GM18517 (cell line): ENCODE results near the gene CDH4.

Source experiments
- ATAC-seq: cut with Tn5 transposase; IDR thresholded peaks from one replicate; pipeline ENCODE4 v1.9.1; 2021; ENCODE audit warnings: mild to moderate bottlenecking, moderate library complexity; ENCODE audit not compliant: unreplicated experiment

Gene CDH4

GRCh38 chr20:61638802-61639585 lies 386.9 kb downstream of the CDH4 start:
- ATAC-seq: no peak

DNA sequence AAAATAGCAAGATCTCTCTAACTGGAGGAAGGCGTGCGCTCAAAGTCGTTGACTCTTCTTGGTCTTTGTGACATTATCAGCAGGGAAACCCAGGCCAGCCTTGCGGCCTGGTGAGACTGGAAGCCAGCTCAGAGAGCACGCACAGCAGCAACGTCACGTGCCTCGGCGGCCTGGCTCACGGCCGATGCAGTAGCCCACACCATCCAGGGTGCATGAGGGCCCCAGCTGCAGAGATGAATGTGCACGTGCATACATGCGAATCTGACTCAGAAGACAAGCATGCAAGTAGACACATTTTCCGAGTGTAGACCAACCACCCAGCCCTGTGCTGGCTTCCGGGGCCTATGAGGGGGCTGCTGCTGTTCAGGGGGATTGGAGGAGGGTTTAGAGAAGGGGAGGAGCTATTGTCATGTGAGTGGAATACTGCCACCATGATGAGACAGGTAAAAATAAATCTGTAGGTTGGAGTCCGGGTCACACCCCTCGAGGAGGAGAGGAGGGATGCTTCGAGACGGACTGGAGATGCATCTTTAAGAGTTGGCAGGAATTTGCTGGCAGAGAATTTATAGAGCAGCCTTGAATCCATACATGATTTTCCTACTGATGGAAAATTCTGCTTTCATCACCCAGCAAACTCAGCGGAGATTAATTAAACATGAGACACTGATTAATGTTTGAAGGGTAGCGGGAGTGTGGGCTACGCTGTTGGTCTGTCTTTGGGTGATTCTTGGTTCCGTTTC lies 388.2 kb downstream of the CDH4 start:
- ATAC-seq: no peak

- no peak for ATAC-seq
These were observed 388.8 kb downstream of the CDH4 start for GRCh38 chr20:61640871-61641245.

DNA sequence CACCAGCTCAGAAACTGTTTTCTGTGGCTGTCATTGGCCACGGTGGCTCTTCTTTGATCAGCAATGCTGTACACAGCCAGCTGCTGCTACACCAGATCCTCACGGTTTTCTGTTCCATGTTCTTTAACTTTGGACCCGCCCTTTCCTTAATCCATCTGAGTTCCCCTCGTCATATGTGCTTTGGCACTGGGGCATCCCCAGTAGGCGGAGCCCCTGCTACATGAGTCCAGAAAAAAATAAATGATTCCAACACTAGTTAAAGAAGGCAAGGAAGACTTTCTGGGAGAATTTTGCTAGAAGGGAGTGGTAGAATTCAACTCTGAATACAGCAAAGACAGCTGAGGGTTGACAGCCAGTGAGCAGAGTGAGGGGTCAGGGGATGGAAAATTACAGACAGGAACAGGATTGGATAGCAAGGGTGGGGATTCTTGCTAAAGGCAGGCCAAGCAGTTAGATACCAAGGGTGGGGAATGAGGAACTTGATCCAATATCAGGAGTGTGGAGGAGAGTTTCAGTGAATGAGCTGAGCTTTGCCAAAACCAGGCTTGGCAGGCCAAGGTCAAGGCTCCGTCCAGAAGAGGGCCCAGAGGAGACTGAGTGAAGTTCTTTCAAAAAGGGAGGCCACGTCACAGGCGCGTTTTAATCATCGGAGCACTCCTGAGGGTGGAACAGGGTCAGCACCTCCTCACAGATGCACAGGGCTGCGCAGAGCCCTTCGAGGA lies 391.8 kb downstream of the CDH4 start:
- ATAC-seq: no peak

DNA sequence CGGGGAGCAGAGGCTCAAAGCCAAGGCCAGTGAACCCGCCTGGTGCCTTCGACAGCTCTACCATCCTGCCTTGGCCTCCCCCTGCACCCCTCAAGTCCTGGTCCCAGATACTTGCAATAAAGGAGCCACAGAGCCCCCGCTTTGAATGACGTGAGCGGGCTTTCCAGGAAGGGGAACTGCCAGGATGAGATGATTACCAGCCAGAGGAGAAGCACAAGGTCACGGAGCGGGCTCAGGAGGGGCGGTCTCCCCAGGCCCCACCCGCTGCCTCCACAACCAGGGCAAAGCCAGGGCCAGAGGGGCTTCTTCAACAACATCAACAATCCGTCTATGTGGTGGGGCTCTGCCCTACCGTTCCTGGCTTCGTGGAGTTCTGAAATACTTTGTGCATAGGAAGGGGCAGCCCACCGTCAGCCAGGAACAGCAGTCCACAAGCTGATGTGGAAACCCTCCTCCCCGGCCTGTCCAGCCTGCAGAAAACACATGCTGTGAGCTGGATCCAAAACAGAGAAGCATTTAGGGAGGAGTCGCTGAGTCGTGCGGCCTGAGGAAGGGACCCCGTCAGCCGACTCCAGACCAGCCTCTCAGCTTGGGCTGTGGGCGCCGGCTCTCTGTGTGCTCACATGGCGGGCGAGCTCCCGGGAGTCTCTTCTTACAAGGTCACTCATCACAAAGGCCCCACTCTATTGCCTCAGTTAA lies 392.5 kb downstream of the CDH4 start:
- ATAC-seq: no peak

DNA sequence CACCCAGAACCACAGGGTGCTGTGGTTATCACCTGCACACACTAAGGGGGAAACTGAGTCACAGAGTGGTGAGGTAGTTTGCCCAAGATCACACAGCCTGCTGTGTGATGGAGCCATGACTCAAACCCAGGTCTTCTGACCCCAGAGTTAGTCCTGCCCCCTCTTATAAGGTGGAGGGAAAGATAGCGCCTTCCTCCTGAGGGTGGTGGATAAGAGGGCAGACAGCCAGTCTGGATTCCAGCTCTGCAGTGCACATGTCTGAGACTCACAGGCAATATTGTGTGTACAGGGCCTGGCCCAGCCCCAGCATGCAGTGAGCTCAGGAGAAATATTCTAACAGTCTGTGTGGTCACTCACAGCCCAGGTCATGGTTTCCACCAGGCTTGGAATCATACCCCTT lies 393.7 kb downstream of the CDH4 start:
- no peak for ATAC-seq

DNA sequence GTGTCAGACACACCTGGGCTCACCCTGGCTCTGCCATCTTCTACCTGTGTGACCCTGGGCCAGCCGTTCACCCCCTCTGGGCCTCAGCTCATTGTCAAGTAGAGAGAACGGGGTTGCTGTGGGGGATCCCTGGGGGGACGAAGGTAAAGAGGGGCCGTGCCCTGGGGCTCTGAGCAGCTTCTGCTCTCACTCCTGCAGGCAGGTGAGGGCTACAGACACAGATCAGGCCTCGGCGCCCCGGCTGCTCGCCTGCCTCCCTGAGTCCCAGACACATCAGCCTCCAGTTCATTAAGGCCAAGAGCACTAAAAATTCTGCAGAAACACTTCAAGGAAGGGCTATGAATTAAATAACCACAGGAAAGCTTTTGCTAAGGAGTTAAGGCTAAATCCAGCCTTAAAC lies 394.4 kb downstream of the CDH4 start:
- ATAC-seq: no peak

DNA sequence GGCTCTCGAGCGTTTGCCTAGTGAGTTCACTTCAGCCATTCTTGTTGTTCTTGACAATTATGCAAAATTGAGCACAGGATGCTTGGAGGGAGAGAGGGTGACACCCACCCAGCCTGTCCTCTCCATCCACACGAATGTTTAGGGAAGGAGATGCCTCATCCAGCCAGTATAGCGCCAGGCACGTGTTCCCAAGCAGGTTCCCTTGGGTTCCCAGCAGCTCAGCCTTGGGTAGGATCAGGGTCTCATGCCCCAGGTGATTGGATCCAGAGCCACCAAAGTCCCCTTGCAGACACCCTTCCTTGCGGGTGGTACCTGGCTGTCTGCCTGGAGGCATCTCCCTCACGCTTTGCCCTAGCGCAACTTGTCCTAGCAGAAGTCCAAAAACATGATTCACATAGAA lies 394.9 kb downstream of the CDH4 start:
- ATAC-seq: no peak

DNA sequence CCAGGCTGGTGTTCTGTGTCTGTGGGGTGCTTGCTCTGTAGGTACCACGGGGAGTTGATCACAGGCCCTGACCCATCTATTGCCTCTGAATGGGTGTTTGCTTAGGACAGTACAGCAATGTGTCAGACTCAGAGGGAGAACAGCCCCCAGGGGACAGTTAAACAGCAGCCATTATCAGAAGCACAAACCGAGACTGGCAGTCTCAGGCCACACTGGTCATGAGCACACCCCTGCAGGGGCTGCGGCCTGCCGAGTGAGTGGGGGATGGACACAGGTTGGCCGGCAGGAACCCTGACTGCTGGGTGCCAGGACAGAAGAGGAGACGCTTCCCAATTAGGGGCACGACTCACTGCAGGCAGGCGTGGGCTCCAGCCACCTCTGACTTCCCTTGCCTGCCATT lies 395.6 kb downstream of the CDH4 start:
- no peak for ATAC-seq

DNA sequence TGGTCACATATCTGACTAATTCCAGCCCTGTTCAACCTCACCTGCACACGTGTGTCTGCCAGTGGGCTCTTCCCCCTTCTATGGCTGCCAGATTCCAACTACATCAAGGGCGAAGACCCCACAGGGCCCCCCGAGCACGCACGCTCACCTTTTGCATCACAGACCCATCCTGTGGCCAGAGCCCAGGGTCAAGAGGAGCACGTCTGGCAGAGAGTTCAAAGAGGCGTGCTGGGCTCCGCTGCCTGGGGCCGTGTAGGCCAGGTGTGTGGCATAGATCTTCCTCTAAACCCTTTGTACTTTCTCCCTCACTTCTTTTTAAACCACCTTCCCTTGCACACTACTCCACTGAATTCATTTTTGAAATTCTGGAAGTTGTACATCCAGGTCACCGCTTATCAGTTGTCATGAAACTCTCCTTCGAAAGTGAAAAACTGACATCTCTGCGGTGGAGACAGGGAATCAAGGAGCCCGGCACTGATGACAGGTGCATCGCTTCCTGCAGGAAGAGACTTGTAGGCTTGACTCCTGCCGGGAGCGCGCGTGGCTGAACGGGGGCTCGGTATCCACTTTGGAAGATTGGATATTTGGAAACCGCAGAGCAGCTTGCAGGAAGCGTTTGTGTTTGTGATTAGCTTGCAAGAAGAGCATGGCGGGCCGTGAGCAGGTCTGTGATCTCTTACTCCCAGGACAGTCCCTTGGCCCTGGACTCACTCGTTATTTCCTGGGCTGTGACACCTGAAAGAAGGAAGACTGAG lies 397.2 kb downstream of the CDH4 start:
- no peak for ATAC-seq

- ATAC-seq: no peak
These were observed 397.8 kb downstream of the CDH4 start for GRCh38 chr20:61649860-61650162.

DNA sequence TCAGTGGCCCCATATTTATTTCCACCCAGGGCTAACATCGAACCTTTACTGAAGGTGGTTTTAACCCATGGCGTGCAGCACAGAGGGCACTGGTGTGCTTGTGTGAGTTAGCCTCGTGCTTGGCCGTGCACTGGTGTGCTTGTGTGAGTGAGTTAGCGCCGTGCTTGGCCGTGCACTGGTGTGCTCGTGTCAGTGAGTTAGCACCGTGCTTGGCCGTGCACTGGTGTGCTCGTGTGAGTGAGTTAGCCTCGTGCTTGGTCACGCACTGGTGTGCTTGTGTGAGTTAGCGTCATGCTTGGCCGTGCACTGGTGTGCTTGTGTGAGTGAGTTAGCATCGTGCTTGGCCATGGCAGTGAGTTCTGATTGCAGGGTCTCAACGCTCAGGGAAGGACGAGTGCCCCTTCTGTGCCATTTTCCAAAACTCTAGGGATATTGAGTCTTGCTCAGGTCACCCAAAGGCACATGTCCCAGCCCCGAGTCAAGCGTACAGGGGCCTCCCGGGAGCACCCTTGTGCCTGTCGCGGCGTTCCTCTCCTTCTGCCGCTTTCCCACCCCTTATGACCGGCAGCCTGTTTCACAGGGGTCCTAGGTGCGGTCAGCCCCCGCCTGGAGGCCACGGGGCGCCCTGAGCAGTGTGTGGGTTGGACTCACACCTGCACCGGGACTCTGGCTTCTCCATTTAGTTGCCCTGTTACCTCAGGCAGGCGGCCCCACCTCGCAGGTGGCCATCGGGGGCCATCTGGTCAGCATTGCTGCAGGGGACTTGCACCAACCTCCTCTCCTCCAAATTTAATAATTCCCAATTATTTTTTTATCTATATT lies 399.1 kb downstream of the CDH4 start:
- no peak for ATAC-seq

DNA sequence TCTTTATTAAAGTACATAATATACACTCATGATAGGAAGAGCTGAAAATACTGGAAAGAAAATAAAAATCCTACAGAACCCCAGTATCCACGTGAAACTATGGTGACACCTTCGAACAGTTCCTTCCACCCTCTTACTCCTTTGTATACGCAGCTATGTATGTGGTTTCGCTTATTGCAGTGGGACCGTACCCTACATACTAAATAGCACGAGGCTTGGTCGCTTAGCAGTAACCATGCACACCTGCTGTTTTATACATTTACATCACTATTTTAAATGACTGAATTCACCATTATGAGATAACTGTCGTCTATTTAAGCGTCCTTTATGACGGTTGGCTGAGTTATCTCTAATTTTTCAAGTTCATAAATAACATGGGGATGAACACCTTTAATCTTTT lies 400.1 kb downstream of the CDH4 start:
- ATAC-seq: no peak

DNA sequence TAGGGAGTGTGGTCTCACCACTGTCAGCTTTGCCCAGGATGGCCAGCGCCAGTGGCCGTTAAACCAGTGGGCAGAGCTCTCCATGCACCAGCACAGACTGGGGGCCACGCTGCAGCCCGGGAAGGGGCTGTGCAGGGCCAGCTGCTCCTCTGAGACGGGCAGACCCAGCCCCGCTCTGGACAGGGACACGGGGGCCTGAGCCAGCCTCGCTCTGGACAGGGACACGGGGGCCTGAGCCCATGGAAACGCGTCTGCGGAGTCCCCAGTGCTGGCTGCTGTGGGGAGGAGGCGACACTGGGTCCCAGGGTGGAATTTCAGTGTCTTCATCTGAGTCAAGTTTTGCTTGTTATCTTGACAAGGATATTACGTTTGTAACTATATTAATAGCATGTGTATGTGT lies 402.7 kb downstream of the CDH4 start:
- ATAC-seq: no peak

DNA sequence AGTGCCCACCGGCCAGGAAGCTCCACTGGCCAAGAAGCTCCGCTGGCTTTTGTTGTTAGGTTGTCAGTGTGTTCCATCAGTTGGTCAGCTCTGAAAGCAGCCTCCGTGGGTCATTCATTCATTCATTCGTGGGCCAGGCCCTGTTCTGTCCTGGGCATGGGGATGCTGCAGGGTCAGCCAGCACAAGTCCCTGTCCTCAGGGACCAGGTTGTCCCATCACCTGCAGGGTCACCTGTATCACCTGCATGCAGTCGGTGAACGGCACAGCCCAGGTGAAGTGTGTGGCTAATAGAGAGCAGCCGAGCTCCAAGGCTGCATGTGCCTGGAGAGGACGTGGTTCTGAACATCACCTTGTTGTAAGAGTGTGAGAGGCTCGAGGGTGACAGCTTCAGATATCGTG lies 403.5 kb downstream of the CDH4 start:
- ATAC-seq: no peak

GRCh38 chr20:61656198-61656597 lies 404.1 kb downstream of the CDH4 start:
- no peak for ATAC-seq

GRCh38 chr20:61657721-61658377 lies 405.8 kb downstream of the CDH4 start:
- ATAC-seq: no peak

DNA sequence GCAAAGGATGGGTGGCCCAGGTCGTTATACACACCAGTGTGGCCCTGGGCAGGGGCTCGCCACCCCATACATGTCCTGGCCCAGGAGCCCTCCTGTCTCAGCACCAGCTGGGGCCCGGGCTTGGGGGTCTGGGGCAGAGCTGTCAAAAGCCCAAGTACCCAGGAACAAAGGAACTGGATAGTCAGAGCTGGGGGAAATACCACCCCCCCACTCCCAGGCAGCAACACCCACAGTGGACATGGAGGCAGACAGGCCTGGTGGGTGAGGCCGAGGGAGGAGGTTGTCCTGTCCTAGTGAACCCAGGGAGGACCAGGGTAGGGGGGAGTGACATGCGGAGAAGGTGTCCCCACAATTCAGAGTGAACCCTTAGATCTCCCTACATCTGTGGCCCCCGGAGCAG lies 406.5 kb downstream of the CDH4 start:
- ATAC-seq: no peak

- ATAC-seq: no peak
These were observed 407.4 kb downstream of the CDH4 start for GRCh38 chr20:61659246-61659993.
